DND-41 (cell line): Measurements from ENCODE around the gene BYSL.

Source experiments
- EZH2 ChIP-seq: IDR thresholded peaks from 3 replicates; pipeline ENCODE4 v1.6.1; 2012; ENCODE audit warnings: borderline replicate concordance, low read depth, mild to moderate bottlenecking, moderate library complexity, low read length, inconsistent platforms; ENCODE audit not compliant: severe bottlenecking
- TF ChIP-seq, protein P1 (sequence below): IDR thresholded peaks from 2 replicates; pipeline ENCODE4 v1.5.1; 2012; ENCODE audit warnings: borderline replicate concordance, low read length, moderate library complexity, mild to moderate bottlenecking; ENCODE audit not compliant: poor library complexity, severe bottlenecking; ENCODE audit errors: extremely low read depth

DNA sequence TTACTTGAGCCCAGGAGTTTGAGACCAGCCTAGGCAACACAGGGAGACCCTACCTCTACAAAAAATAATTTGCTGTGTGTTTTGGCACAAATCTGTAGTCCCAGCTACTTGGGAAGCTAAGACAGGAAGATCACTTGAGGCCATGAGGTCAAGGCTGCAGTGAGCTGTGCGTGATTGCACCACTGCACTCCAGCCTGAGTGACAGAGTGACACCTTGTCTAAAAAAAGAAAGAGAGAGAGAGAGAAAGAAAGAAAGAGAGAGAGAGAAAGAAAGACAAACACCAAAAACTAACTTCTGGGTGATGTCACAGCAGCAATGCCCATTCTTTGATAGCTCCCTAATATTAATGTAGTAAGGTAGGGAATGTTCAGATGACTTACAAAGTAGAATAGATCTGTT is 46.6 kb upstream of the BYSL start:
- TF ChIP-seq, protein P1, sequence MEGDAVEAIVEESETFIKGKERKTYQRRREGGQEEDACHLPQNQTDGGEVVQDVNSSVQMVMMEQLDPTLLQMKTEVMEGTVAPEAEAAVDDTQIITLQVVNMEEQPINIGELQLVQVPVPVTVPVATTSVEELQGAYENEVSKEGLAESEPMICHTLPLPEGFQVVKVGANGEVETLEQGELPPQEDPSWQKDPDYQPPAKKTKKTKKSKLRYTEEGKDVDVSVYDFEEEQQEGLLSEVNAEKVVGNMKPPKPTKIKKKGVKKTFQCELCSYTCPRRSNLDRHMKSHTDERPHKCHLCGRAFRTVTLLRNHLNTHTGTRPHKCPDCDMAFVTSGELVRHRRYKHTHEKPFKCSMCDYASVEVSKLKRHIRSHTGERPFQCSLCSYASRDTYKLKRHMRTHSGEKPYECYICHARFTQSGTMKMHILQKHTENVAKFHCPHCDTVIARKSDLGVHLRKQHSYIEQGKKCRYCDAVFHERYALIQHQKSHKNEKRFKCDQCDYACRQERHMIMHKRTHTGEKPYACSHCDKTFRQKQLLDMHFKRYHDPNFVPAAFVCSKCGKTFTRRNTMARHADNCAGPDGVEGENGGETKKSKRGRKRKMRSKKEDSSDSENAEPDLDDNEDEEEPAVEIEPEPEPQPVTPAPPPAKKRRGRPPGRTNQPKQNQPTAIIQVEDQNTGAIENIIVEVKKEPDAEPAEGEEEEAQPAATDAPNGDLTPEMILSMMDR: no peak
- no peak for TF ChIP-seq EZH2
